ENCODE measurements around the gene KLRG1. TPM values are rescaled to one million over a fixed set of nuclear protein-coding genes. Genes with fewer than 3 reads are reported as not detected.

The KLRG1 gene
- total and polyA plus RNA-seq, 5 donors from 2014 or later = 4.8 to 22.2 (median 16.5) TPM

DNA sequence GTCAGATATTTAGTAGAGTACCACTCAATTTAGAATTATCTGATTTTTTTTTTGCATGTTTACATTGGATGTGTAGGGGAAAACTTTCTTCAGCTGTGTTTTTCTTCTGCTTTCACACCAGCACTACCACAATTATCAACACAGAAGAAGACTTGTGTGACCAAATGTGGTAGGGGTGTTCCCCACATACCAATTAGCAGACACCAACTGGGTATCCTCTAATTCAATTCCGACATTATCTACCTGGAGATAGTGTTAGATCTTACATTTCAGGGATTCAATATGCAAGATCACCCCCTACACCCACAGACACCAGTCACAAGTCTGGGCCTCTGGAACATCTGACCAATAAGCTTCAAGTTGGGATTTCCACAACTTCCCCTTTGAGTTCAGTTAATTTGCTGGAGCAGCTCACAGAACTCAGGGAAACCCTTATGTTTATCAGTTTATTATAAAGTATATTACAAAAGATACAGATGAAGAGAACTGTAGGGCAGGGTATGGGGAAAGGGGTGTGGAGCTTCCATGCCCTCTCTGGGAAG lies 4.1 kb upstream of the KLRG1 start:
- H3K4me3 ChIP-seq (ENCODE audit: low read depth, low read length) = no peak overlapping the region
- no peak overlapping the region for H3K27ac Mint-ChIP-seq
- H3K36me3 ChIP-seq (ENCODE audit: control insufficient read depth, insufficient read depth, low read length) = no peaks in the 10 kb centered on the region
- no peak overlapping the region for H3K27ac ChIP-seq (ENCODE audit: insufficient read depth, low read length, poor library complexity, severe bottlenecking)
- H3K4me1 Mint-ChIP-seq = peaks cover 11 to 40% (median 28%) of the 10 kb centered on the region in 4 donors
- H3K36me3 Mint-ChIP-seq = peaks cover 4% of the 10 kb centered on the region
- H3K9me3 ChIP-seq (ENCODE audit: control insufficient read depth in 2 of 2, low read length in 2 of 2) = peaks cover 0 to 3% of the 10 kb centered on the region in 2 experiments
- no peaks in the 10 kb centered on the region for H3K27me3 ChIP-seq (ENCODE audit: control insufficient read depth, insufficient read depth, low read length)
- no peak for DNase-seq
- H3K9me3 Mint-ChIP-seq = peaks cover 0 to 6% (median 0%) of the 10 kb centered on the region in 7 donors
- no peaks in the 10 kb centered on the region for H3K27me3 Mint-ChIP-seq
- ATAC-seq (ENCODE audit: low read depth in 2 of 2) = no peak
- peaks cover 20% of the 10 kb centered on the region for H3K4me1 ChIP-seq (ENCODE audit: control insufficient read depth, insufficient read depth, low read length, poor library complexity, severe bottlenecking)
- H3K4me3 Mint-ChIP-seq = no peak overlapping the region

DNA sequence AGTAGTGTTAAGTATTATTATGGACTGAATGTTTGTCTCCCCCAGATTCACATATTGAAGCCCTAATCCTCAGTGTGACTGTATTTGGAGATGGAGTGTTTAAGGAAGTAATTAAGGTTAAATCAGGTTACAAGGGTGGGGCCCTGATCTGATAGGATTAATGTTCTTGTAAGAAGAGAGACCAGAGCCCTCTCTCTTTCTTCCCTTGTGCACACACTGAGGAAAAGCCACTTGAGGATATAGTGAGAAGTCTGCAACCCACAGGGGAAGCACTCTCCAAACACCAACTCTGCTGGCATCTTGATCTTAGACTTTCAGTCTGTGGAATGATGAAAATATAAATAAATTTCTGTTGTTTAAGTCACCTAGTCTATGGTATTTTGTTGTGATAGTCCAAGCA lies 2.2 kb upstream of the KLRG1 start:
- Histone ChIP-seq H3K27ac (ENCODE audit: insufficient read depth, low read length, poor library complexity, severe bottlenecking) (no peak overlapping the region), H3K27me3 (ENCODE audit: control insufficient read depth, insufficient read depth, low read length) (no peaks in the 10 kb centered on the region), H3K4me1 (ENCODE audit: control insufficient read depth, insufficient read depth, low read length, poor library complexity, severe bottlenecking) (peaks cover 20% of the 10 kb centered on the region), H3K9me3 (ENCODE audit: control insufficient read depth in 2 of 2, low read length in 2 of 2) (no peaks in the 10 kb centered on the region), H3K4me3 (ENCODE audit: low read depth, low read length) (no peak overlapping the region), H3K36me3 (ENCODE audit: control insufficient read depth, insufficient read depth, low read length) (no peaks in the 10 kb centered on the region)
- ATAC-seq (ENCODE audit: low read depth in 2 of 2) (no peak), DNase-seq (no peak)
- peaks cover 0 to 1% (median 0%) of the 10 kb centered on the region in 7 donors for H3K9me3 Mint-ChIP-seq
- peak overlapping the region in 1 of 3 donors; percentile 15 for H3K27ac Mint-ChIP-seq
- peaks cover 11 to 49% (median 29%) of the 10 kb centered on the region in 4 donors for H3K4me1 Mint-ChIP-seq
- H3K27me3 Mint-ChIP-seq = no peaks in the 10 kb centered on the region
- H3K4me3 Mint-ChIP-seq = peak overlapping the region in 2 of 4 donors; percentile 7 to 8
- H3K36me3 Mint-ChIP-seq = no peaks in the 10 kb centered on the region

DNA sequence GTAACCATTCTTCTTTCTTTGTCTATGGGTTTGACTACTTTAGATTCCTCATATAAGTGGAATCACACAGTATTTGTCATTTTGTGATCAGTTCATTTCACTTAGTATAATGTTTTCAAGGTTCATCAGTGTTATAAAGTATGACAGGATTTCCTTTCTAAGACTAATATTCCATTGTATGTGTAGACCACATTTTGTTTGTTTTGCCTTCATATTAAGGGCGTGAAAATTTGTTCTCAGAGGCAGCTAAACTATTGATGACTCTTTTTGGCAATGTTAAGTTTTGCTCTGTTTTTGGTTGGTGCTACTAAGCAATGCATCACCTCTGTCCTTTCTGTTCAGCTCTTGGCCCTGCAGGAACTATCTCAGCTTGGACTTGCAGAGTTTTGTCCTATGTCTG lies 1.7 kb upstream of the KLRG1 start:
- Mint-ChIP-seq H3K27ac (peak overlapping the region in 2 of 3 donors; percentile 15 to 97), H3K4me1 (peaks cover 11 to 51% (median 30%) of the 10 kb centered on the region in 4 donors)

DNA sequence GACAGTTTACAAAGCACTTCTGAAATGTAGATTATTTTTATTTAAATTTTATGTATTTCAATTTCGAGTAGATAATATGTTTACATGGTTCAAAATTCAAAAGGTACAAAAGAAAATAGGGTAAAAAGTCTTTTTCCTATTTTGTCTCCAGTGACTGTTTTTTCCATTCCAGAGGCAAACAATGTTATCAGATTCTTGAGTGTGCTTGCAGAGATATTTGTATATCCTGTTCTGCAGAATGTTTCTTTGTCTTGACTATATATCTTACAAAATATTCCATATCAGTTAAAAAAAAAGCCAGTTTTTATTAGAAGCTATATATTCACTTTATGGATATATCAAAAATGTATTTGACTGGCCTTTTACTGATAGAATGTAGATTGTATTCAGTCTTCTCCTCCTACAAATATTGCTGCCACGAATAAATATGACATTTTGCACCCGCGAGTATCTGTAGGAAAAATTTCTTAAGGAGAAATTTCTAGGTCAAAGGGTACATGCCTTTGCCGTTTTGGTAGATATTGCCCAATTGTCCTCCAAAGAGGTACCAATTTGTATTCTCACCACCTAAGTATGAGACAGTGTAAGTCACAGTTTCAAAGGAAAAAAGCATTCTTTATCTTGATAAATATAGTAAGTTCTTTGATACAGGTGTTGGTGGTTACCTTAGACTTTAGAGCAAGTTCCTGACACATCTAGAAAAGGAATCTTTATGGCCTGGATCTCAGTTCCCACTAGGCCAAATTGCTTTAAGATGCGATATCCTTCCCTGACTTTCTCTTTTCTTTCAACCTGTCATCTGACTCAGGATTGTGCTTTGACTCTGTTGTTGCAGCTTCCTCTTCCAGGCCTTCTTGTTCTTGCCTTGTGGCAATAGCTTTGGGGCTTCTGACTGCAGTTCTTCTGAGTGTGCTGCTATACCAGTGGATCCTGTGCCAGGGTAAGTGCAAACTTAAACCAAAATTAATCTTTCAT lies 2.3 kb downstream of the KLRG1 start:
- DNase-seq = peak in 1 of 3 donors; percentile 22
- H3K27me3 Mint-ChIP-seq = no peaks in the 10 kb centered on the region
- peaks cover 24% of the 10 kb centered on the region for H3K4me1 ChIP-seq (ENCODE audit: control insufficient read depth, insufficient read depth, low read length, poor library complexity, severe bottlenecking)

More for the DNA sequence above, 1.7 kb upstream of the KLRG1 start:
- peaks cover 0 to 1% (median 0%) of the 10 kb centered on the region in 7 donors for H3K9me3 Mint-ChIP-seq
- Histone ChIP-seq H3K4me3 (ENCODE audit: low read depth, low read length) (peak overlapping the region; percentile 5), H3K27ac (ENCODE audit: insufficient read depth, low read length, poor library complexity, severe bottlenecking) (peak overlapping the region; percentile 25), H3K36me3 (ENCODE audit: control insufficient read depth, insufficient read depth, low read length) (no peaks in the 10 kb centered on the region), H3K27me3 (ENCODE audit: control insufficient read depth, insufficient read depth, low read length) (no peaks in the 10 kb centered on the region), H3K9me3 (ENCODE audit: control insufficient read depth in 2 of 2, low read length in 2 of 2) (no peaks in the 10 kb centered on the region), H3K4me1 (ENCODE audit: control insufficient read depth, insufficient read depth, low read length, poor library complexity, severe bottlenecking) (peaks cover 20% of the 10 kb centered on the region)
- no peaks in the 10 kb centered on the region for H3K36me3 Mint-ChIP-seq
- no peaks in the 10 kb centered on the region for H3K27me3 Mint-ChIP-seq
- DNase-seq (no peak), ATAC-seq (ENCODE audit: low read depth in 2 of 2) (no peak)
- H3K4me3 Mint-ChIP-seq = peak overlapping the region; percentile 1 to 8 (median 8)

DNA sequence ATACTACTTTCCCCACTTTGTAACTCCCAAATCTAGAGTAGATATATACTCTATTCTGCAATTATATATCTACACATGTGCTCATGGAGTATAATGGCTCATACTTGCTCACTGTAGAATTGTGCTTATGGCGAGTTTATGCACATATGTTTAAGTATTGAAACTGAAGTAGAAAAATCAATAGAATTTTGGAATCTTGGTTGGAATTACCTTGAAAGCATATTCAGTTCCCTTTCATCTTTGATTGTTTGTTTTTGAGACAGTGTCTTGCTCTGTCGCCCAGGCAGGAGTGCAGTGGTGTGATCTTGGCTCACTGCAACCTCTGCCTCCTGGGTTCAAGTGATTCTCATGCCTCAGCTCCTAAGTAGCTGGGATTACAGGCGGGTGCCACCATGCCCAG lies 4.5 kb downstream of the KLRG1 start:
- Histone ChIP-seq H3K4me1 (ENCODE audit: control insufficient read depth, insufficient read depth, low read length, poor library complexity, severe bottlenecking) (peaks cover 8% of the 10 kb centered on the region), H3K9me3 (ENCODE audit: control insufficient read depth in 2 of 2, low read length in 2 of 2) (no peaks in the 10 kb centered on the region), H3K27ac (ENCODE audit: insufficient read depth, low read length, poor library complexity, severe bottlenecking) (no peak overlapping the region), H3K27me3 (ENCODE audit: control insufficient read depth, insufficient read depth, low read length) (no peaks in the 10 kb centered on the region), H3K36me3 (ENCODE audit: control insufficient read depth, insufficient read depth, low read length) (no peaks in the 10 kb centered on the region), H3K4me3 (ENCODE audit: low read depth, low read length) (peak overlapping the region; percentile 4)
- H3K4me1 Mint-ChIP-seq = peaks cover 15 to 49% (median 21%) of the 10 kb centered on the region in 4 donors
- DNase-seq (no peak), ATAC-seq (ENCODE audit: low read depth in 2 of 2) (no peak)
- H3K9me3 Mint-ChIP-seq = no peaks in the 10 kb centered on the region
- H3K27ac Mint-ChIP-seq = peak overlapping the region in 2 of 3 donors; percentile 22 to 51
- H3K27me3 Mint-ChIP-seq = no peaks in the 10 kb centered on the region
- H3K36me3 Mint-ChIP-seq = no peaks in the 10 kb centered on the region
- peak overlapping the region in 2 of 4 donors; percentile 38 to 59 for H3K4me3 Mint-ChIP-seq

More for the DNA sequence above, 2.3 kb downstream of the KLRG1 start:
- Mint-ChIP-seq H3K4me1 (peaks cover 12 to 62% (median 36%) of the 10 kb centered on the region in 4 donors), H3K9me3 (peaks cover 0 to 1% (median 0%) of the 10 kb centered on the region in 7 donors), H3K4me3 (peak overlapping the region in 3 of 4 donors; percentile 34 to 63 (median 48)), H3K36me3 (no peaks in the 10 kb centered on the region), H3K27ac (peak overlapping the region; percentile 31 to 88 (median 85))
- peak overlapping the region; percentile 38 for H3K4me3 ChIP-seq (ENCODE audit: low read depth, low read length)
- no peaks in the 10 kb centered on the region for H3K36me3 ChIP-seq (ENCODE audit: control insufficient read depth, insufficient read depth, low read length)
- H3K9me3 ChIP-seq (ENCODE audit: control insufficient read depth in 2 of 2, low read length in 2 of 2) = no peaks in the 10 kb centered on the region
- ATAC-seq (ENCODE audit: low read depth in 2 of 2) = peak in 1 of 2 donors; percentile 22
- H3K27me3 ChIP-seq (ENCODE audit: control insufficient read depth, insufficient read depth, low read length) = no peaks in the 10 kb centered on the region
- no peak overlapping the region for H3K27ac ChIP-seq (ENCODE audit: insufficient read depth, low read length, poor library complexity, severe bottlenecking)

DNA sequence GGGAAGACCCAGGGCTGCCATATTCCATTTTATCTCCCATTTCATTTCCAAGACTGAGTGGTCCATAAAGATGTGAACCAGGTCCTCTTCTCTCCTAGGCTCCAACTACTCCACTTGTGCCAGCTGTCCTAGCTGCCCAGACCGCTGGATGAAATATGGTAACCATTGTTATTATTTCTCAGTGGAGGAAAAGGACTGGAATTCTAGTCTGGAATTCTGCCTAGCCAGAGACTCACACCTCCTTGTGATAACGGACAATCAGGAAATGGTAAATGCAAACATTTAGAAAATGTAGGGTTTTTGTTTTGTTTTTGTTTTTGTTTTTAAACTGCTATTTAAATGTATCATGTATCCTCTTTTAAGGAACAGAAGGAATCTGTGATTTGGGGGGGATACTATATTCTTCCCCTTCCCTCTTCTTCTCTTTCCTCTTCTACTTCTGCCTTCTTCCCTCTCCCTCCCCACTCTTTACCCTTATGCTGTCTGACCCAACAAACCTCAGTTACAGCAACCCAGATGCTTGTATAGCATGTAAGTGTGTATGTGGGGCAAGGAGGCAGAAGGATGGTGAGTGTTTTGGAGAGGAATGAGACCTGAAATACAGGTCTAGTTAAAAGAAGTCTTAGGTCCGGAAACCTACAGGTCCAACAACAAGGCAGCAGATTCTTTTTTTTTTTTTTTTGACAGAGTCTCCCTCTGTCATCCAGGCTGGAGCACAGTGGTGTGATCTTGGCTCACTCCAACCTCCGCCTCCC lies 5.9 kb downstream of the KLRG1 start:
- peaks cover 16 to 44% (median 21%) of the 10 kb centered on the region in 4 donors for H3K4me1 Mint-ChIP-seq
- no peak for DNase-seq

More for the DNA sequence above, 5.9 kb downstream of the KLRG1 start:
- H3K4me1 ChIP-seq (ENCODE audit: control insufficient read depth, insufficient read depth, low read length, poor library complexity, severe bottlenecking) = peaks cover 6% of the 10 kb centered on the region
- ATAC-seq (ENCODE audit: low read depth in 2 of 2) = no peak
- H3K27me3 ChIP-seq (ENCODE audit: control insufficient read depth, insufficient read depth, low read length) = no peaks in the 10 kb centered on the region
- Mint-ChIP-seq H3K27me3 (no peaks in the 10 kb centered on the region), H3K36me3 (peaks cover 5% of the 10 kb centered on the region), H3K27ac (peak overlapping the region; percentile 15 to 98 (median 53)), H3K4me3 (peak overlapping the region in 1 of 4 donors; percentile 34), H3K9me3 (no peaks in the 10 kb centered on the region)
- no peaks in the 10 kb centered on the region for H3K9me3 ChIP-seq (ENCODE audit: control insufficient read depth in 2 of 2, low read length in 2 of 2)
- H3K36me3 ChIP-seq (ENCODE audit: control insufficient read depth, insufficient read depth, low read length) = no peaks in the 10 kb centered on the region
- H3K4me3 ChIP-seq (ENCODE audit: low read depth, low read length) = no peak overlapping the region
- H3K27ac ChIP-seq (ENCODE audit: insufficient read depth, low read length, poor library complexity, severe bottlenecking) = no peak overlapping the region

All from CD4-positive, CD25-positive, alpha-beta regulatory T cell (primary cell).